Measurements from ENCODE around the gene POLQ.

DNA sequence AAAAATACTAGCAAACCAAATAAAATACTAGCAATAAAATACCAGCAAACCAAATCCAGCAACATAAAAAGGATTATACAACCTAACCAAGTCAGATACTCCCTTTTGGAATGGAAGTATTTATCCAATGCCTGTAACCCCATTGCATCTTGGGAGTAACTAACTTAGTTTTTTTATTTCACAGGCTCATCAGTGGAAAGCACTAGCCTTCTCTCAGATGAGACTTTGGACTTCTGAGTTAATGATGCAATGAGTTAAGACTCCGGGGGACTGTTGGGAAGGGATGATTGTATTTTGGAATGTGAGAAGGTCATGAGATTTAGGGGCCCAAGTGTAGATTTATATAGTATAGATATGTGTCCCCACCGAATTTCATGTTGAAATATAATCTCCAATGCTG is 41.2 kb downstream of the POLQ start:
- TF ChIP-seq CTCF (IDR thresholded peaks at IDR 0.05; ENCODE audit: borderline replicate concordance, extremely low read depth, low read length, poor library complexity, severe bottlenecking) (no peak), EZH2 (IDR thresholded peaks at IDR 0.05; ENCODE audit: borderline replicate concordance, low read depth, low read length, severe bottlenecking) (no peak)

All from DND-41 (cell line).